Muscle of leg (tissue), 11 donors: Measurements from ENCODE around the gene RALGPS1. TPM values are rescaled to one million over a fixed set of nuclear protein-coding genes. Genes with fewer than 3 reads are reported as not detected.

ENCODE experiments used
- DNase-seq: peaks from one replicate; pipeline ENCODE4 v3.0.0; 2013
- H3K27ac ChIP-seq: one replicate; pipeline ENCODE4 v1.5.1; 2013; ENCODE audit warnings: mild to moderate bottlenecking, low read length, control low read depth
- H3K27me3 ChIP-seq: one replicate; pipeline ENCODE4 v1.6.1; 2013; ENCODE audit warnings: low read length; ENCODE audit not compliant: control insufficient read depth, insufficient read depth
- H3K36me3 ChIP-seq: one replicate; pipeline ENCODE4 v1.6.1; 2013; ENCODE audit warnings: low read length; ENCODE audit not compliant: control insufficient read depth, insufficient read depth
- H3K4me1 ChIP-seq: one replicate; pipeline ENCODE4 v1.6.1; 2013; ENCODE audit warnings: low read length; ENCODE audit not compliant: control insufficient read depth, insufficient read depth
- H3K4me3 ChIP-seq: one replicate; pipeline ENCODE4 v1.5.1; 2013; ENCODE audit warnings: low read length, control low read depth
- H3K9me3 ChIP-seq: replicated peaks from 2 replicates; pipeline ENCODE4 v1.6.1; 2013; ENCODE audit warnings: low read depth, low read length; ENCODE audit not compliant: control insufficient read depth
- WGBS: methylation state at CpG from one replicate; pipeline ENCODE4 v1.1.5; 2013; ENCODE audit warnings: missing lambda C conversion rate; ENCODE audit not compliant: insufficient coverage; 5-methylcytosine and 5-hydroxymethylcytosine counted together
- polyA plus RNA-seq, 8 donors: library from polyadenylated mRNA; unstranded; fragments of 120-200 nt; gene quantifications; one replicate each; pipeline versions ENCODE4 v1.2.1 to v1.2.3, GENCODE V29; 2013; ENCODE audit warnings: inconsistent platforms in 1 of 8, low replicate concordance in 1 of 8; ENCODE audit not compliant: insufficient read length in 8 of 8, insufficient read depth in 1 of 8
- total RNA-seq: library from RNA; stranded (reverse); fragments of 120-200 nt; gene quantifications from one replicate; pipeline ENCODE4 v1.2.4, GENCODE V29; 2013

The RALGPS1 gene
- total and polyA plus RNA-seq, 9 donors, result 4.6 to 8.6 (median 7.2) TPM

GRCh38 chr9:127200106-127200862 lies 285.7 kb downstream of the RALGPS1 start:
- Histone ChIP-seq H3K27me3 (no peaks in the 10 kb centered on the region), H3K36me3 (no peaks in the 10 kb centered on the region), H3K4me3 (no peak overlapping the region), H3K9me3 (no peaks in the 10 kb centered on the region), H3K27ac (no peak overlapping the region), H3K4me1 (peaks cover 41% of the 10 kb centered on the region)
- 59% methylated on average over 5 of the region's 10 CpGs for WGBS
- DNase-seq, result no peak

DNA sequence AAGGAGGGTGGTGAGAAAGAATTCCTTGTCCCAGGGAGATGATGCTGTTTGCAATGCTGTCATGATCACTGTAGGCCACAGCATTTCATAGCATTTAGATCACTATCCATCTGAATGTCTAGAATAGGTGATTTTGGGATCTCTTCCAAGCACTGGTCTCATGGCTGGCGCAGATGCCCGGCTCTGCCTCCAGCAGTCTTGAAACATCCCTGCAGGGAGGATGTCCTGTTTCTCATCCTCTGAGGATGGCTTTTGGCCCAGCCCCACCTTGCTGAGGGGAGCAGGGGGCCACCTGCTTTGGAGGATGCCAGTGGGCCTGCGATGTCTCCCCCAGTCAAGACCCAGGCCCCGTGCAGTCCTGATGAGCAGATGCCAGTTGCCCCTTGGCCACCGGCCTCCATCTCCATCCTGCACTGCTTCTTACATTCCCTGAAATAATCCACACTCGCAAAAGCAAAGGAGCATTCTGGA lies 286.5 kb downstream of the RALGPS1 start:
- DNase-seq, result no peak

GRCh38 chr9:127201731-127202130 lies 287.1 kb downstream of the RALGPS1 start:
- Histone ChIP-seq H3K36me3 (no peaks in the 10 kb centered on the region), H3K27ac (no peak overlapping the region), H3K4me3 (no peak overlapping the region), H3K27me3 (no peaks in the 10 kb centered on the region), H3K4me1 (peaks cover 47% of the 10 kb centered on the region), H3K9me3 (no peaks in the 10 kb centered on the region)
- no peak for DNase-seq
- 72% methylated on average over 6 of the region's 11 CpGs for WGBS

More for the DNA sequence above, 286.5 kb downstream of the RALGPS1 start:
- H3K9me3 ChIP-seq, result no peaks in the 10 kb centered on the region
- no peak overlapping the region for H3K27ac ChIP-seq
- no peak overlapping the region for H3K4me3 ChIP-seq
- H3K36me3 ChIP-seq, result no peaks in the 10 kb centered on the region
- H3K4me1 ChIP-seq, result peaks cover 48% of the 10 kb centered on the region
- H3K27me3 ChIP-seq, result no peaks in the 10 kb centered on the region
- WGBS, result 94% methylated on average over 6 of the region's 6 CpGs

DNA sequence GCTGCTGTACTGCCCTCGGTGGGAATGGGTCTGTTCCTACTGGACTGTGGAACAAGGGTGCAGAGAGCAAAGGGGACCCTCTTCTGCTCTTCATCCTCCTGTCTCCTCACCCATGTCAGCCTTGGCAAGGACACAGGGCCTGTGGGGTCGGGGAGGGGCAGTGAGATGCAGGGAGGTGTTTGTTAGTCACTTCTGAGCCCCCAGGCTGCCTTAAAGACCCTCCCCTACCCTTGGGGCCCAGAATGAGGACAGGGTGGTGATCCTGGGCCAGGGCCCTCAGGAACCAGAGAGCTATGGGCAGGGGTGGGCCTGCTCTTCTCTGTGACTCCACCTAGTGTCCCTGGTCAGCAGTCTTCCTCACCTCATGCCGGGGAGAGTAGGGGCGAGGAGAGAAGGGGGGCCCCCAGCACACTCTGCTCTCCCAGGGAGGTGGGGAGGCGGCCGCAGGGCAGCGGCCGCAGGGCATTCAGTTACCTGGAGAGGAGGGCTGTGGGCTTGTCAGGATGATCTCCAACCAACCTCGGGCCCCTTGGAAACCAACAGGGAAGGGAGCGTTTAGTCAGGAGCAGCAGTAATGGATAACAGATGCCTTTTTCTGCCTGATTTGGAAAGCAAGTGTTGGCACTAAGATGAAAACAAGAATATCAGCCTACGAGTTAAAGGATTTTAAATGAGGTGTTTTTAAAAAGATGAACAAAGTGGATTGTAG lies 288.0 kb downstream of the RALGPS1 start:
- peaks cover 38% of the 10 kb centered on the region for H3K4me1 ChIP-seq

DNA sequence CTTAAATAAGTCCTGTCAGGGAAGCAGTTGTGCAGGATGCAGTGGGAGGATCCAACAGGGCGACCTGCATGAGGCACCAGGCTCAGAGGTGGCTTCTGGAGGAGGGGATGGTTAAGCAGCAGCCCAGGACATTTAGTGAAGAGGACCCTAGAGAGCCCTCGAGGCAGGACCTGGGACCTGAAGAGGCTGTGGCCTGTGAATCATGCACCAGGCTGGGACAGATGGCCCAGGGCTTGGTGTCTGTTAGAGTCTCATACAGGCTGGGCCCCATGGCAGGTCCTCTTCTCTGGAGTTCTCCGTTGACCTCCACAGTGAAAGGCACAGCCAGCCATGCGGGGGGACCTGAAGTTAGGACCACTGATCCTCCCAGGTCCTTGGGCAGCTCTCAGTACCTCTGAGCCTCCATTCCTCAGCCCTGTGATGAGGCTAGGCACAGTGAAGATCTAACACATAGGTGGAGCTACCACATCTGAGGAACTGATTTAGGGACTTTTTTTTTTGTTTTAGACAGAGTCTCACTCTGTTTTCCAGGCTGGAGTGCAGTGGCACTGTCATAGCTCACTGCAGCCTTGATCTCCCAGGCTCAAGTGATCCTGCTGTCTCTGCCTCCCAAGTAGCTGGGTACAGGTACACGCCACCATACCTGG lies 289.2 kb downstream of the RALGPS1 start:
- 69% methylated on average over 3 of the region's 5 CpGs for whole genome bisulfite sequencing
- no peaks in the 10 kb centered on the region for H3K27me3 ChIP-seq
- peaks cover 33% of the 10 kb centered on the region for H3K4me1 ChIP-seq
- no peak for DNase-seq
- H3K36me3 ChIP-seq, result no peaks in the 10 kb centered on the region
- H3K27ac ChIP-seq, result no peak overlapping the region
- no peak overlapping the region for H3K4me3 ChIP-seq
- H3K9me3 ChIP-seq, result no peaks in the 10 kb centered on the region

More for the DNA sequence above, 288.0 kb downstream of the RALGPS1 start:
- peak; percentile 80 for DNase-seq
- Histone ChIP-seq H3K9me3 (no peaks in the 10 kb centered on the region), H3K27me3 (no peaks in the 10 kb centered on the region), H3K27ac (peak overlapping the region; percentile 55), H3K36me3 (no peaks in the 10 kb centered on the region), H3K4me3 (no peak overlapping the region)
- WGBS, result 25% methylated on average over 7 of the region's 11 CpGs

DNA sequence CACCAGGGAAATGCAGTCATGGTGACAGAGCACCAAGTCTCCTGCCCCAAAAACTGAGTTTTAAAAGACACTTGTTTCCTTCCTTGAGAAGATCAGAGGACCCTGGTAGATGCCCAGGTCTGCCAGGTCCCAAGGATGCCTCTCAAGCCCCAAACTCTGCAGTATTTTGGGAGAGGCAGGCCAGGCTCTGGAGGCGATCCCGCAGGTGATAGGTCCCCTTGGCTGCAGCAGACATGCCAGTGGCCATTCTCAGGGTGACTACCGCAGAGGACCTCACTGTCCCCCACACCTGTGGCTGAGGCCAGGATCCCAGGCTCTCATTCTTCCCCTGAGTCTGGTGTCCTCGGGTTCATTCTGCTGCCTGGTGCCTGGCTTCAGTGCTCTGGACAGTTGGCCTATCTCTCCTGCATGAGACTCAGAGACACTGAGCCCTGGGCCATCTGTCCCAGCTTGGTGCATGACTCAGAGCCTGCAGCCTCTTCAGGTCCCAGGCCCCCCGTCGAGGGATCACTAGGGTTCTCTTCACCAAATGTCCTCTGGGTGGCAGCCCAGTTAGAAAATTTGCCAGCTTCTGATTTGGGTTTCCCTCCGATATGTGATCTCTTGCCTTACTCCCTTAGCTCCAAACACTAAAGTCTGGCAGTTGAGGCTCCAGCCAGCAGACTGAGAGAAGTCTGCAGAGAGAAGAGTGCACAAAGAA lies 290.3 kb downstream of the RALGPS1 start:
- H3K27ac ChIP-seq, result no peak overlapping the region
- peak; percentile 66 for DNase-seq
- H3K36me3 ChIP-seq, result no peaks in the 10 kb centered on the region
- peaks cover 28% of the 10 kb centered on the region for H3K4me1 ChIP-seq
- 62% methylated on average over 7 of the region's 7 CpGs for whole genome bisulfite sequencing
- H3K4me3 ChIP-seq, result no peak overlapping the region
- H3K27me3 ChIP-seq, result peaks cover 3% of the 10 kb centered on the region
- H3K9me3 ChIP-seq, result no peaks in the 10 kb centered on the region

DNA sequence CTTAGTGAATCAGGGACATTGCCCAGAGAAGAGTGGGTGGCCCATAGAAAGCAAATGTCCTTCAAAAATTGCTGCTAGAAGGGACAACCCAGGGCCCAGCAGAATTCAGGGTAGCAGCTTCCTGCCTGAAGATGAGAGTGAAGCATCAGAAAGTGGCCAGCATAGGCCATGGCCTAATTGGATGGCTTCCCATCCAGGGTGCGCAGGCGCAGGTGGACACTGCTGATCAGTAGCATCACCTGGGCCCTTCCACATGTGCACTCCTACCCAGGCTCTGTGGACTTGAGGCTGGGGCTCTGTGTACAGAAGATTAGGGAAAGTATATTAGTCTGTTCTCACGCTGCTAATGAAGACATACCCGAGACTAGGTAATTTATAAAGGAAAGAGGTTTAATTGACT lies 291.4 kb downstream of the RALGPS1 start:
- Histone ChIP-seq H3K4me1 (peaks cover 32% of the 10 kb centered on the region), H3K9me3 (no peaks in the 10 kb centered on the region), H3K4me3 (no peak overlapping the region), H3K27me3 (peaks cover 3% of the 10 kb centered on the region), H3K36me3 (no peaks in the 10 kb centered on the region), H3K27ac (no peak overlapping the region)
- WGBS, result 93% methylated on average over 2 of the region's 4 CpGs
- DNase-seq, result no peak

GRCh38 chr9:127206666-127207065 lies 292.1 kb downstream of the RALGPS1 start:
- H3K4me1 ChIP-seq, result peaks cover 32% of the 10 kb centered on the region
- no peak overlapping the region for H3K27ac ChIP-seq
- no peak overlapping the region for H3K4me3 ChIP-seq
- DNase-seq, result no peak
- H3K27me3 ChIP-seq, result peaks cover 3% of the 10 kb centered on the region
- no peaks in the 10 kb centered on the region for H3K36me3 ChIP-seq
- WGBS, result 100% methylated on average over 1 of the region's 3 CpGs
- H3K9me3 ChIP-seq, result no peaks in the 10 kb centered on the region

DNA sequence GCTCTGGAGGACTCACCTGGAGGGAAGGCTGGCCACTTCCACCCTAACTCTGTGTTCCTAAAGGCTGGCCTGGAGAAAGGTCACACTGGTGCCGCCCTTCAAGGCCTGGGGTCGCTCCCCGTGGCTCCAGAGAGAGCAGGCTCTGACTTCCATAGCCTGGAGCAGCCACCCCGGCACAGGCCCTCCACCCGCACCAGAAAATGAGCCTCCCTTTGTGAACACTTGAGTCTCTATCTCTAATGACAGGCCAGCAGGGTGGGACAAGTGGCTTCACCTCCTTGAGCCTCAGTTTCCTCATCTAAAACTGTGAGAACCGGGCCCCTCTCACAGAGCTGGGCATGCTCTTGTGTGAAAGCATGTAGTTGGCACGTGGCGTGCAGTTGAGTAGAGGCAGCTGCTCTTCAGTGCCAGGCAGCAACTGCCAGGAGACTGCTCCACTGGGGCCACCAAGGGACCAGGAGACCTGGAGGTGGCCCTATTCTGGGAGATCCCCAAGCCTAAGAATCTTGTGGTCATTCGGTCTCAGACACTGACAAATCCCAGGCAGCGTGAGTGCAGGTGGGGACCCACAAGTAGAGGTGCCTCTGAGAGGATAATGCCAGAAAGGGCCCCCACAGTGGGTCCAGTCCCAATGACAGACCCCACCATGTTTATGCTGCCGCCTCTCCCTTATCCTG lies 293.3 kb downstream of the RALGPS1 start:
- no peaks in the 10 kb centered on the region for H3K36me3 ChIP-seq
- no peak for DNase-seq
- WGBS, result 82% methylated on average over 11 of the region's 11 CpGs

More for the DNA sequence above, 293.3 kb downstream of the RALGPS1 start:
- Histone ChIP-seq H3K27ac (no peak overlapping the region), H3K4me1 (peaks cover 32% of the 10 kb centered on the region), H3K4me3 (no peak overlapping the region), H3K9me3 (no peaks in the 10 kb centered on the region), H3K27me3 (peaks cover 3% of the 10 kb centered on the region)
